HCT116 (cell line): ENCODE data around the gene ALX4.

Experiments used
- CTCF ChIP-seq, 3 experiments: fragments of 200-600 bp in 1 of 3; sonication (generic) in 1 of 3; IDR thresholded peaks in 2 of 3; conservative IDR thresholded peaks in 1 of 3; 2 replicates each; pipeline ENCODE4 v1.5.1; 2012 to 2017; ENCODE audit warnings: low read depth in 2 of 3, low read length in 2 of 3, antibody characterized with exemption in 1 of 3, borderline replicate concordance in 1 of 3, control low read depth in 1 of 3, mild to moderate bottlenecking in 1 of 3, mixed read lengths in 1 of 3, mixed run types in 1 of 3, moderate library complexity in 1 of 3; ENCODE audit not compliant: insufficient read depth in 1 of 3
- POLR2AphosphoS5 ChIP-seq: IDR thresholded peaks from 2 replicates; pipeline ENCODE4 v1.6.1; 2011; ENCODE audit warnings: mild to moderate bottlenecking, low read depth, low read length, moderate library complexity

DNA sequence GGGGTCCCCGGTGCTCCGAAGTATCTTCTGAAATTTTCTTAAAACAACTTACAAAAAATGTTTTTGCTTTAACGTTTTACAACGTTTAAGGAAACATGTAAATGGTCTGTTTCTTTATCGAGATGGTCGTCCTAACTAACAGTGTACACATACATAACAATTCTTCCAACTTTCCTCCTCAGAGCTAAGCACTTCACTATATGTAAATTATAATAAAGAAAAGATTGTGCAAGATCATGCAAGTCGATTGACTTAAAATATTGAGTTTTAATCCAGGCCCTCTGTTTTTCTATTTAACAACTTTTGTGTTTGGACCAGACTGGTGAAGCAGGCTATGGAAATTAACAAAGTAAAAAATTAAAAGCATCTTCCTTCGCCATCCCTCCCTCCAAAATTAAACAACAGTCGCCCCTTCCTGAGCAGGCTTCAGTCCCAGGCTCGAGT lies 4.9 kb downstream of the ALX4 start:
- TF ChIP-seq CTCF (IDR thresholded peaks at IDR 0.05 in 2 of 3, conservative IDR thresholded peaks at IDR 0.05 in 1 of 3; ENCODE audit: borderline replicate concordance in 1 of 3, insufficient read depth in 1 of 3, low read depth in 2 of 3, low read length in 2 of 3): no peak
- no peak for TF ChIP-seq POLR2AphosphoS5
